Progenitor cell of endocrine pancreas (in vitro differentiated cells): ENCODE measurements around the gene SPRY1. TPM values are rescaled to one million over a fixed set of nuclear protein-coding genes. Genes with fewer than 3 reads are reported as not detected.

ENCODE experiments used
- DNase-seq: peaks from one replicate; pipeline ENCODE4 v3.0.0; 2021; ENCODE audit warnings: low spot score; ENCODE audit not compliant: unreplicated experiment
- H3K27ac Mint-ChIP-seq: 2 replicates; pipeline ENCODE4 v1.8.0; 2021; ENCODE audit warnings: mild to moderate bottlenecking, moderate library complexity, mixed read lengths
- H3K27me3 Mint-ChIP-seq: 2 replicates; pipeline ENCODE4 v1.8.0; 2021; ENCODE audit warnings: mixed read lengths
- H3K36me3 Mint-ChIP-seq: 2 replicates; pipeline ENCODE4 v1.8.0; 2022; ENCODE audit warnings: mixed read lengths; ENCODE audit not compliant: insufficient read depth
- H3K4me1 Mint-ChIP-seq: 2 replicates; pipeline ENCODE4 v1.8.0; 2021; ENCODE audit warnings: low read depth, mixed read lengths
- H3K4me3 Mint-ChIP-seq: 2 replicates; pipeline ENCODE4 v1.8.0; 2021; ENCODE audit warnings: low read depth, mild to moderate bottlenecking, moderate library complexity, mixed read lengths
- H3K9me3 Mint-ChIP-seq: 2 replicates; pipeline ENCODE4 v1.8.0; 2021; ENCODE audit warnings: low read depth, mixed read lengths
- total RNA-seq: library from RNA; stranded (reverse); gene quantifications from 2 replicates; pipeline ENCODE4 v1.2.1, GENCODE V29; 2021
- TF ChIP-seq, protein P1 (sequence below): fragments of 200-600 bp; sonication (generic); IDR thresholded peaks from one replicate; pipeline ENCODE4 v1.5.0; 2021; ENCODE audit warnings: antibody characterized with exemption, mild to moderate bottlenecking; ENCODE audit not compliant: unreplicated experiment

Gene SPRY1
- total RNA-seq, 1 donor from 2014 or later, result 52.0 TPM

DNA sequence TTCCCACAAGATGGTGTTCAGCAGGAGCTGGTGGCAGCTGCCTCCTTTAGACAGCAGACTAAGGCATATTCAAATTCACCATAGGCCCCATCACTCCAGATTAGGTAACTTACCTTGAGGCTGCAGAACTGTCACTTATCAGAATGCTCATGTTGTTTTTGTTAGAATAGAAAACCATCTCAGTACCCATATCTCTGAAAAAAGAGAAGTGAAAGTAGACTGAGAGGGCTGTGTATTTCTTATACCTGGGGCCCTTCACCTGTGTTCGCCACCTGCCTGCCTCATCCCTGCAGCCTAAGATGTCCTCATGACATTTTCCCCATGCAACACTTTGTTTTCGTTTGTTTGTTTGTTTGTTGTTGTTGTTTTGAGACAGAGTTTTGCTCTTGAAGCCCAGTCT lies 32.9 kb upstream of the SPRY1 start:
- no peaks in the 10 kb centered on the region for H3K4me1 Mint-ChIP-seq
- DNase-seq, result no peak
- H3K9me3 Mint-ChIP-seq, result no peaks in the 10 kb centered on the region
- TF ChIP-seq, protein P1, sequence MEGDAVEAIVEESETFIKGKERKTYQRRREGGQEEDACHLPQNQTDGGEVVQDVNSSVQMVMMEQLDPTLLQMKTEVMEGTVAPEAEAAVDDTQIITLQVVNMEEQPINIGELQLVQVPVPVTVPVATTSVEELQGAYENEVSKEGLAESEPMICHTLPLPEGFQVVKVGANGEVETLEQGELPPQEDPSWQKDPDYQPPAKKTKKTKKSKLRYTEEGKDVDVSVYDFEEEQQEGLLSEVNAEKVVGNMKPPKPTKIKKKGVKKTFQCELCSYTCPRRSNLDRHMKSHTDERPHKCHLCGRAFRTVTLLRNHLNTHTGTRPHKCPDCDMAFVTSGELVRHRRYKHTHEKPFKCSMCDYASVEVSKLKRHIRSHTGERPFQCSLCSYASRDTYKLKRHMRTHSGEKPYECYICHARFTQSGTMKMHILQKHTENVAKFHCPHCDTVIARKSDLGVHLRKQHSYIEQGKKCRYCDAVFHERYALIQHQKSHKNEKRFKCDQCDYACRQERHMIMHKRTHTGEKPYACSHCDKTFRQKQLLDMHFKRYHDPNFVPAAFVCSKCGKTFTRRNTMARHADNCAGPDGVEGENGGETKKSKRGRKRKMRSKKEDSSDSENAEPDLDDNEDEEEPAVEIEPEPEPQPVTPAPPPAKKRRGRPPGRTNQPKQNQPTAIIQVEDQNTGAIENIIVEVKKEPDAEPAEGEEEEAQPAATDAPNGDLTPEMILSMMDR, result no peak
- H3K27ac Mint-ChIP-seq, result no peak overlapping the region
- no peaks in the 10 kb centered on the region for H3K36me3 Mint-ChIP-seq
- H3K4me3 Mint-ChIP-seq, result no peak overlapping the region
- no peaks in the 10 kb centered on the region for H3K27me3 Mint-ChIP-seq

DNA sequence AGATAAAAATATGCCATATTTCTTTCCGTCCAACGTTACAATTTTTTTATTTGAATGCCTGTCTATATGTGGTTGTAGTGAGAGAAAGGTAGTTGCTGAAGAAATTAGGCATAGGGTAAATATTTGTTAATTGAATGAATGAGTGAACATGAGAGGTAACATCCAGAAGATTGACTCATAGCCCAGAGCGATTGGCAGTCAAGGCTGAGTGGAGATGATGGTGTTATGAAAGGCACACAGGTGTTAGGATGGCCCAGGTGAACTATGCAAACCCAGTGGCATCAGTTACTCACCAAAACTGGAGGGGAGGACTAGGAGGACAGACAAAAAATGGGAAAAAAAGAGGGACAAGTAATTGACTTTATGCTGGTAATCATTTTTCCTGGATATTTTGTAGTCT lies 31.7 kb upstream of the SPRY1 start:
- DNase-seq, result no peak
- H3K4me1 Mint-ChIP-seq, result no peaks in the 10 kb centered on the region
- TF ChIP-seq, protein P1, result no peak
- no peak overlapping the region for H3K27ac Mint-ChIP-seq
- H3K9me3 Mint-ChIP-seq, result no peaks in the 10 kb centered on the region
- no peak overlapping the region for H3K4me3 Mint-ChIP-seq
- H3K27me3 Mint-ChIP-seq, result no peaks in the 10 kb centered on the region
- no peaks in the 10 kb centered on the region for H3K36me3 Mint-ChIP-seq

DNA sequence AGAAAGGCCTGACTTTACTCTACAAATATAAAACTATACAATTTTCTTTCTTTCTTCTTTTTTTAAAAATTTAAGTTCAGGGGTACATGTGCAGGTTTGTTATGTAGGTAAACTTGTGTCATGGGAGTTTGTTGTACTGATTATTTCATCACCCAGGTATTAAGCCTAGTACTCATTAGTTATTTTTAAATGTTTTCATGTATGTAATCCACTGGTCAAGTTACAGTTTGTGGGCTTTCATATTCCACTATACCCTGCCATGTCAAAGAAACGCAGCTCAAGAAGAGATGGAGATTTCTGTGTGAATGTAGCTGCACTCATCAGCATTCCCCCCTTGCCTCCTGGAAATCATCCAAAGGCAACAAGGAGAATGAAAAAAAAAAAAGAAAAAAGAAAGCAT lies 31.2 kb upstream of the SPRY1 start:
- Mint-ChIP-seq H3K4me3 (no peak overlapping the region), H3K27ac (no peak overlapping the region), H3K4me1 (no peaks in the 10 kb centered on the region), H3K36me3 (no peaks in the 10 kb centered on the region), H3K9me3 (no peaks in the 10 kb centered on the region), H3K27me3 (no peaks in the 10 kb centered on the region)
- no peak for DNase-seq
- TF ChIP-seq, protein P1, result no peak

DNA sequence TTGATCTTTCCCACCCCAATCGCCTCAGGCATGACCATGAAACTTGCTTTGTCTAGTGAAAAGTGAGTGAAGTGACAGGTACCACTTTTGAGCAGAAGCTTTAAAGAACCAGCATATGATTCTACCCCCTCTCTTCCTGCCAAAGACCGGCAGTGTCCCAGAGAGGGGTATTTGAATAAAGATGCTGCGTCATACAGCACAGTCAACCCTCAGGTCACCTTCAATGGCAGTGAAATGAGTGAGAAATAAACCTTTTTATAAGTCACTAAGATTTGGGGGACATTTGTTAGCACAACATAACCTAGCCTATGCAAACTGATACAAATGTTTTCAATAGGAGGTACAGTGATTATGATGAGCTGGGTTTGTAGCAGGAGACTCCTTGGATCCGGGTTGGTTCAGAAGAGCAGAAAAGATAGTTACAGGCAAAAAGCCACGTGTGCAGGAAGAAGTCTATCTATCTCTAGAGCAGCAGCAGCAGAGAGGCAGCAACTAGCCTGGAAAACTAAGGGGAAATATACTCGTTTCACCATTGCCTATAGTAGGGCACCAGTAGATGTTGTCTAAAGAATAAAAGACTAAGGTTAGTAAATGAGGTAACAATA lies 30.3 kb upstream of the SPRY1 start:
- no peaks in the 10 kb centered on the region for H3K9me3 Mint-ChIP-seq
- no peaks in the 10 kb centered on the region for H3K27me3 Mint-ChIP-seq
- H3K36me3 Mint-ChIP-seq, result no peaks in the 10 kb centered on the region
- TF ChIP-seq, protein P1, result no peak
- DNase-seq, result no peak
- H3K4me1 Mint-ChIP-seq, result no peaks in the 10 kb centered on the region
- H3K4me3 Mint-ChIP-seq, result no peak overlapping the region
- H3K27ac Mint-ChIP-seq, result peak overlapping the region; percentile 45

DNA sequence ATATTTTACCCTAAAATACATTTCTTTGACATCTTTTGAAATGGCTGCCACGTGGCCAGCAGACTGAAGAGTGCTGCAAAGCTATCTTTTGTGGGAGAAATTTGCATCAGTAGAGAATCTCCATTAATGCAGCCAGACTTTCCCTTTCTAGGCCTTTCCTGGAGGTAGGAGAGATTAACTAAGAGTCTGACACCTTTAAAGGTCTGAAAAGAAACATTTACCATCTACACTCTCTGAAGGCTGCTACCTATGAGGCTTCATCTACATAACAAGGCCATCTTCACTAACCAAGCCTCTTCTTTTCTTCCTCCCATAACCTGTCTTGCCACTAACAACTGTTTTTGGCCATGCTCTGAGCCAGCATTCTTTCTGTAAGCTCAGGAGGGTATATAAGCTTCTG lies 17.8 kb upstream of the SPRY1 start:
- TF ChIP-seq, protein P1, result no peak
- Mint-ChIP-seq H3K36me3 (no peaks in the 10 kb centered on the region), H3K9me3 (peaks cover 8% of the 10 kb centered on the region), H3K4me1 (no peaks in the 10 kb centered on the region), H3K4me3 (no peak overlapping the region), H3K27me3 (no peaks in the 10 kb centered on the region), H3K27ac (no peak overlapping the region)
- no peak for DNase-seq
